ENCODE data around the gene TSC22D2.

GRCh38 chr3:150372722-150373121, 35.4 kb upstream of the TSC22D2 start:
- TF ChIP-seq CTCF (IDR thresholded peaks at IDR 0.05) (no peak), POLR2AphosphoS5 (IDR thresholded peaks at IDR 0.05) (no peak), POLR2A (IDR thresholded peaks at IDR 0.05) (no peak), EP300 (IDR thresholded peaks at IDR 0.05) (no peak)
